CD4-positive, alpha-beta T cell treated with Interleukin-6 at 100 ng/mL for 8 hours (primary cell): ENCODE data around the gene USP33.
A peak's percentile ranks its signal among the peaks of the same experiment; 100 is the strongest.
"Not testable (repeated sequence)": the region's sequence is repeated elsewhere in the genome, so short reads cannot be mapped to it uniquely, and the experiment has no call there.

ENCODE experiments used
- DNase-seq: peaks from one replicate; pipeline ENCODE4 v3.0.0-alpha.2; 2020; ENCODE audit warnings: mixed read lengths, low spot score

The USP33 gene

DNA sequence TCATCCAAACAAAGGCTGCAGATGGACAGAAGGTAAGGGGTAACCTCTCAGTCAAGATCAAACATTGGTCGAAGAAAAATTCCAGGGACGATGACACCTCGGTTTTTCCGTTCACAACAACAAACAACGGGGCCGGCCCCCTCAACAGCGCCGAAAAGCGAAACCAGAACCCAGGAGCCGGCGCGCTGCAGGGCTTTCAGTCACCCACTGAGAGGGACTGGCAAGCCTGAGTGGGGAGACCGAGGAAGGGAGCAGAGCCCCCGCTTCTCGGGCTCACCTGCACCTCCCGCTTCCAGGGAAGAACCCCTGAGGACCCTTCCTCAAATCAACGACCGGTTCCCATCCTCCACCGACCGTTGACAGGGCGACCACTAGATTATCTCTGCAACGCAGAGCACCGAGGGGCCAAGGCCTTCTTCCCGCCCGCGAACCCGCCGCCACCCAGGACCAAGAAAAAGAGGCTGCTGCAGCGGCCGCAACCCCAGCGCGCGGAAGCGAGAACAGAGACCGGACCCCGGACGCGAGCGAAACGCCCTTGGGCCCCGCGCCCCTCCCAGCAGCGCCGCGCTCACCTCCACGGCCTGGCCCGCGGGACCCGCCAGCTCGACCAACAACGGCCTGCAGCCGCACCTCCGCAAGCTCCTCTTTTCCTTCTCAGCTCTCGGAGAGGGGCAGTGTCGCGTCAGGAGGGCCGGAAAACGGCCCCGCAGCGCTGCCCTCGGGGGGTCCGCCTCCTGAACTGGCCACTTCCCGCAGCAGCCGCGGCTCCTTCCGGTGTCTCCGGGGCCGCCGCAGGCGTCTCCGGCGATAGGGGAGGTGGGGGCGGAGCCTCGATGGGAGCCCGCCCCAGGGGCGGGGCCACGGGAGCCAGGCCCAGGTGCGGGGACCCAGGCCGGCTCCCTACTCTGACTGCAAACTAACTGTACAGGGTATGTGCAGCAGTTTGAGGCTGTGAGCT is at the start of gene USP33:
USP33 (minus strand) TSS at position 782 of the 958 bp plus-strand sequence. CDS start 18,155 bp downstream, outside the sequence.
- DNase-seq, result peak; percentile 90

DNA sequence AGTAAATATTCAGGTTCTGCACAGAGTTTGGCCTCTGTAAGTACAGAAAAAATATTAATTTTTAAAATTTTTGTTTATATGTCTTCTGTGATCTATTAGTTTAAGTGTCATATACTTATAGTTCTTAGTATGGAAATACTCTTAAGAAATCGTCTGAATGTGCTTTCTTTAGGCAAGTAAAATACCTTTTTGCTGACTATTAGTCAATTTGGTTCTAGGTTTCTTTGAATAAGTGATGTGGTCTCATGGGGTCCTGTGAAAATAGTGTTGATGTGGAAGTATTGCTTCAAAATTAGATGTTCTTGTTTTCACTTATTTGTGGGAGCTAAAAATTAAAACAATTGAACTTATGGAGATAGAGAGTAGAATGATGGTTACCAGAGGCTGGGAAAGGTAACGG is 43.7 kb upstream of the USP33 start:
- no peak for DNase-seq

DNA sequence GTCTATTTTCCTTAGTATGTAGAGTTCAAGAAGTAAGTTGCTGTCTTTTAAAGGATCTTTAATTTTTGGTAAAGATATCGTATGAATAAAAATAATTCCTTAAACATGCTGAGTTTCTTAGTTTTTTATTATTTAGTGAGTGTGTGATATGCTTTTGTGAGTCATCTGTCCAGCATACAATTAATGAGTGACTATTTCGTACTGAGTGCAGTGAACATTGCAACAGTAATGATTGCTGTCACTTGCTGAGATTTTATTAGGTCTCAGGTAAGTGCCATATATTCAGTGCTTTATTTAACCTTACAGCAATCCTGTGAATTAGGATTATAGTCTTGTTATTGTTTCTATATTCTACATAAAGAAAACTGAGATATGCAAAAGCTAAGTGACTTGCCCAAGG is 42.4 kb upstream of the USP33 start:
- DNase-seq, result no peak

DNA sequence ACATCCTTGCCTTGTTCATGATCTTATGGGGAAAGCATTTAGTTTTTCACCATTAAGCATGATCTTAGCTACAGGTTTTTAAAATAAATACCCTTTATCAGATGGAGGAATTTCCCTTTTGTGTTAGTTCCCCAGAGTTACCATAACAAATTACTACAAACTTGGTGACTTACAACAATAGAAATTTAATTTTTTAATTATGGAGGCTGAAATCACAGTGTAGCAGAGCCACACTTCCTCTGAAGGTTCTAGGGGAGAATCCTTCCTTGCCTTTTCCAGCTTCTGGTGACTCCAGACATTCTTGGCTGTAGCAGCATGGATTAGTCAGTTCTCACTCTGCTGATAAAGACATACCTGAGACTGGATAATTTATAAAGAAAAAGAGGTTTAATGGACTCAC is 38.3 kb upstream of the USP33 start:
- DNase-seq, result no peak

DNA sequence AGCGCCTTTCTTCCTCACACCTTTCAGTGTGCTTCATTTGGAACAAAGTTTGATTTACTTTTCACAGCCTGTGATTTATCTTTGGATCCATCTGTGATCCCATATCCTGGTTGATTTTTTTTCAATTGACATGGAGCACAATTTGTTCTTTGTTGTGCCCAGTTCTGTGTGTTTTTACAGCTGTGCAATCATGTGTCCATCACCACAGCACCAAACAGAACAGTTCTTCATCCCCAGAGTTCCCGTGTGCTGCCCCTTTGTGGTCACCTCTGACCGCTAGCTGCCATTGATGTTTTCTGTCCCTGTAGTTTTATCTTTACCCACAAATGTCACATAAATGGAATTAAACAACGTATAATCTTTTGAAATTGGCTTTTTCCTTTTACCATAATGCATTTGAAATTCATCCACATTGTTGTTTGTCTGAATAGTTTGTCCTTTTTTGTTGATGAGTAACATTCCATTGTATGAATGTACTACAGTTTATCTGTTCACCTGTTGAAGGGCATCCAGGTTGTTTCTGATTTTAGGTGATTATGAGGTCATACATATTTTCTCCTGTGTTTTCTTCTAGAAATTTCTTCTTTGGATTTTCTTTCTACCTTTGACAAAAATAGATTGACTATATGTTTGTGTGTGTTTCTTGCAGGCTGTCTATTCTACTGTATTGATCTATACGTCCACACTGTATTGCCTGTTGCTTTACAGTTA is 37.2 kb upstream of the USP33 start:
- no peak for DNase-seq

DNA sequence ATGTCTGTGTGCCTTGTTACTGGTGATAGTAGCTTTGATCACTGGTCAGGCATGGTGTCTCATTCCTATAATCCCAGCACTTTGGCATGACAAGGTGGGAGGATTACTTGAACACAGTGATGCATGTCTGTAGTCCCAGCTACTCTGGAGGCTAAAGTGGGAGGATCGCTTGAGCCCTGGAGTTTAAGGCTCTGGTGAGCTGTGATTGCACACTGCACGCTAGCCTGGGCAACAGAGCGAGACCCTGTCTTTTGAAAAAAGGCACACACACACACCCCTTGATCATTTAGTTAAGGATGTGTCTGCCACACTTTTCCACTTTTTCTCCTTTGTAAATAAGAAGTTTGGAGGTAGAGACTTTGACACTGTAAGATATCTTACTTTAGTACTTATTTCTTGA is 34.9 kb upstream of the USP33 start:
- no peak for DNase-seq

DNA sequence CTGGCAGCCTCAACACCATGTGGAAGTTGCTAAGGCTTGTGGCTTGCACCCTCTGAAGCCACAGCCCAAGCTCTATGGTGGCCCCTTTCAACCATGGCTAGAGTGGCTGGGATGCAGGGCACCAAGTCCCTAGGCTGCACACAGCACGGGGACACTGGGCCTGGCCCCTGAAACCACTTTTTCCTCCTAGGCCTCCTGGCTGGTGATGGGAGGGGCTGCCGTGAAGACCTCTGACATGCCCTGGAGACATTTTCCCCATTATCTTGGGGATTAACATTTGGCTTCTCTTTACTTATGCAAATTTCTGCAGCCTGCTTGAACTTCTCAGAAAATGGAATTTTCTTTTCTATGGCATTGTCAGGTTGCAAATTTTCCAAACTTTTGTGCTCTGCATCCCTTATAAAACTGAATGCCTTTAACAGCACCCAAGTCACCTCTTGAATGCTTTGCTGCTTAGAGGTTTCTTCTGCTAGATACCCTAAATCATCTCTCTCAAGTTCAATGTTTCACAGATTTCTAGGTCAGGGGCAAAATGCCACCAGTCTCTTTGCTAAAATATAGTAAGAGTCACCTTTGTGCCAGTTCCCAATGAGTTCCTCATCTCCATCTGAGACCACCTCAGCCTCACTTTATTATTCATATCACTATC is 26.6 kb upstream of the USP33 start:
- DNase-seq, result not testable (repeated sequence)

DNA sequence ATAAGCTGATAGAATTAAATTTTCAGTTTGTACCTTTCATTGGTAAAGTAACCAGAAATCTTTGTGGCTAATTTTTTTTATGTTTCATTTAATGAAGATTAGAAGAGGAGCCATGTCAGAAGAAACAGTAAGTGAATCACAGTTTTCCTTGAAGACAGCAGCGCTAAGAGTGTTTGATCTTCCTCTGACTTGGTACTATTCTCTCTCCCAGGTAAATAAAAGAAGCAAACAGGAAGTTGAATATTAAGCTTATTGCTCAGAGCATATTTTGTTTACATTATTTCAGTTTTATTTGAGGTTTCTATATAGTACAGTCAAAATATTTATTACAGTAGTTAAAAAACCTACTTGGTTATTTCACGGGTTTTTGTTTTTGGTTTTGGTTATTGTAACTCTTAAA is 23.5 kb upstream of the USP33 start:
- no peak for DNase-seq

DNA sequence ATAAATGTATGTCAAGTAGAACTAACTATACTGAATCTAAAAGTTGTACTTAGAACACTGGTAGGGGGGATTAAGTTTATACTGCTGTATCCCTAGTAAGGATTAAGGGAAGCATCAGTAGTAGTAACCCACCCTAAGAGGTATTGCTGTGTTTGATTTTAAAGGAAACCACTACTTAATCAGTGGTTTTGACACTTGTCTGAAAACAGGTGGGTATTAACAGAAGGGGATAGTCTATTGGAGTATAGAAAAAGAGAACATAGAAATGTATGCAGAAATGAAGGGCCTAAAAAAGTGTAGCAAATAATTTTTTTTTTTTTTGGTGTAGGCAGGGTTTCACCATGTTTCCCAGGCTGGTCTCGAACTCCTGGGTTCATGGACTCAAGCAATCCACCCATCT is 22.0 kb upstream of the USP33 start:
- no peak for DNase-seq

DNA sequence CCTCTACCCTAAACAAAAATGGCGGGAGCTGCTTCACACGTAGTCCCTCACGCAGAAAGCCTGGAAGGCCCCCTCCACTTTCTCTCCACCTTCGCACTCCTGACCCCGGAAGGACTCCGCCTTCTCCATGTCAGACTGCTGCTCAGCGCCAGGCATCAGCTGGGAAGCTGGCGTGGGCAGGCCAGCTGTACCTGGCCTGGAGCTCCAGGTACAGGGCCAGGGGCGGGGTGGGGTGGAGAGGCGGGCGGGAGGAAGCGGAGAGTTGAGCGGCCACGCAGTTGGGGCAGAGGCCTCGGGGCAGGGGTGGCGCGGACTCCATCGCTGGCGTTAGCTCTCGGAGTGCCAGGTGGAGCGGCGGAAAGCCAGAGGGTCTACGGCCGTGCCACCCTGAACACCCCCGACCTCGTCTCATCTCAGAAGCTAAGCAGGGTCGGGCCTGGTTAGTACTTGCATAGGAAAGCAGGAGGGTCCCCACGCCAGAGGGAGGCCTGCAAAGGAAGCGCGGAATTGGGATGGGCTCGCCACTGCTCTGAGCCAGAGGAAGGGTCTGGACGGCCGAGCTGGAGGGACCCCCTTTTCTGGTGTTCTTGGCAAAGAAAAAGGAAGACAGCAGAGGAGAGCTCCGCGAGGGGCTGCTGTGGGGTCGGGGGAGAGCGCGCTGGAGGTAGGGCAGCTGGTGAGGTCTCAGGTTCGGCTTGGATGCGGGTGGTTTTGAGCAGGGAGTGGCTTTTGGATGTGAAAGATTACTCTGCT is 20.1 kb upstream of the USP33 start, which contains the start of gene MIGA1:
MIGA1 (plus strand) TSS at position 121 of the 753 bp plus-strand sequence. CDS start 3,604 bp downstream, outside the sequence.
- peak; percentile 91 for DNase-seq

DNA sequence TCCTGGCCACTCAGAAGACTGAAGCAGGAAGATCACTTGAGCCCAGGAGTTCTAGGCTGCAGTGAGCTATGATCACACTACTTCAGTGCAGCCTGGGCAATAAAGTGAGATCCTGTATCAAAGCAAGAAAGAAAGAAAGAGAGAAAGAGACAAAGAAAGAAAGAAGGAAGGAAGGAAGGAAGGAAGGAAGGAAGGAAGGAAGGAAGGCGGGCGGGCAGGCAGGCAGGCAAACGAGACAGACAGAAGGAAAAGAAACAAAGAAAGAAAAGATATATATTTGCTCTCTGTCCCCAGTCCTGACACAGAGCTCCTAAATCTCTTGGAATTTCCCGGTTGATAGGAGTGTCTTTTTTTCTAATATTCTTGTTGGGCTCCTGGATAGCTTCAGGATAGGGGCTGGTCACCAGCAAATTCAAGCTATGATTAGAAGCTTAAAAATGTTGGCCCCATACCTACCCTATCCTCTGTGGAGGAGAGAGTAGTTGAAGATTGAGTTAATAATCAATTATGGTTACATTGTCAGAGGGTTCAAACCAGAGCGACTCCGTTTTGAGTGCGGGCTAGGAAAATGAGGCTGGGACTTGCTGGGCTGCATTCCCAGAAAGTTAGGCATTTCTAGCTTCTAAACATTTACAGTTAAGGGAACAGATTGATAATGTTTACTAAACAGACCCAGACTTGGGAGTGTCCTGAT is 16.5 kb upstream of the USP33 start:
- no peak for DNase-seq

DNA sequence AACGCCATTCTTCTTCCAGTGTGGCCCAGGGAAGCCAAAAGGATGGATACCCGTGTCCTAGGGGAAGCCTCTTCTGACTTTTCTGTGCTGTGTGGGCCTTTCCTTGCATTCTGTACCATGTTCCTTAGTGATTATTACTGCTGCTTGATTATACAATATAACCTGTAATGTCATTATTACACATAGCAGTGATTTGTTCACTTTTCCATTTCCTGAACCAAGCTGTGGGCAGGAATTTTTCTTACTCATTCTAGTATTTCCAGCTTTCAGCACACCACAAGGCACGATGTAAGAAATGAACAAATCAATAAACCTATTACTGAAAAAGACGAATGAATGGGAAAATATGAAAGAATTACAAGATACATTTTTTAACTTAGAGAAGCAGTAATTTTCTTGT is 8.4 kb upstream of the USP33 start:
- DNase-seq, result no peak

DNA sequence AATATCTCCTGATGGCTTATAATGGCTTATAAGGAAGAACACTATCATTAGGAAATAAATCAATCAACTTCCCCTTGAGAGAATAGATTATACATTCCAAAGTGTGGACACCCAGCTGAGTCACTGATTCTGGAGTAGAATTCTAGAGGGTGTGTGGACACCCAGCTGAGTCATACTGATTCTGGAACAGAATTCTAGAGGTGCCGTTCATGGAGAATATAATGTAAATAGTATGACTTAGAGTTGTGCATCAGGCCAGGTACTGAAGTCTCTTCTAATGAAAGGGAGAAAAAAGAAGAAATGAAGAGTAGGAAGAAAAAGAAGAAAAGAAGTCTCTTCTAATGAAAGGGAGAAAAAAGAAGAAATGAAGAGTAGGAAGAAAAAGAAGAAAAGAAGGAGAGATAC is 2.4 kb upstream of the USP33 start:
- no peak for DNase-seq

DNA sequence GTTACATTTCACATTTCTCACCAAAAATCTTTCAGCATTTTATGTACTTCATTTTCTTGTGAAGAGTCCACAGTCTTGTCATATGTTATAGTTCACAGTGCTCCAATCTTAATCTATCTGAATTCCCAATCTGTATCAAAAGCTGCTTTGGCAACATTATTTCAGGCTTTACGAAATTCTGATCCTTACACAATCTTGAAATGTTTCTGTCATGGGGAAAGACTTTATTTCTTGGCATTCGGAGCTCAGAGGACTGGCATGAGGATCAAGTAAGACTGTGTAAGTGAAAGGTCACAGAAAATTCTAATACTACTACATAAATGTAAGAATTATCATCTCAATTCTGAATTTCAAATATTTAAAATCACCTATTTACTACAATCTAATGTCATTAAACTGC is 2.0 kb downstream of the USP33 start:
- DNase-seq, result no peak

DNA sequence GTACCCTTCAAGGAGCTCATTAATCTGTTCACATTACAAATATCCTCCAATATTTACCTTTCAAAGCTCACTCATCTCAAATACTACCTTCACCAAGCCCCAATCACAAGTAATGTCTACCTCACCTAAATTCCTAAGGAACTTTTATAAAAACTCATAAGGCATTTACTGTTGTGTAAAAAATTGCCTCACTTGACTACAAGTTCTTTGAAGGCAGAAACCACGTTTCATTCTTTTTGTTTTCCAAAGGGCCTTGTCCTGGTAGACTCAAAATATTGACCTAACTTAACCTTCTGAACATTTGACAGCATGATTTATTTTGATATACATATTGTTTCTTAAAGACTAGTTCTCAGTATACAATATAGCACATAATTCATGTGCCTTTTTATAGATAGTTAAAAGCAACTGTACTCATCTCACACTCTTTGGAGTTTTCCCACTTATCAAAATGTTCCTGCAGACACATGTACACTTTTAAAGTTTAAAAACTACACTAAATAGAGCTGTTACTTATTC is 2.5 kb downstream of the USP33 start:
- DNase-seq, result no peak

DNA sequence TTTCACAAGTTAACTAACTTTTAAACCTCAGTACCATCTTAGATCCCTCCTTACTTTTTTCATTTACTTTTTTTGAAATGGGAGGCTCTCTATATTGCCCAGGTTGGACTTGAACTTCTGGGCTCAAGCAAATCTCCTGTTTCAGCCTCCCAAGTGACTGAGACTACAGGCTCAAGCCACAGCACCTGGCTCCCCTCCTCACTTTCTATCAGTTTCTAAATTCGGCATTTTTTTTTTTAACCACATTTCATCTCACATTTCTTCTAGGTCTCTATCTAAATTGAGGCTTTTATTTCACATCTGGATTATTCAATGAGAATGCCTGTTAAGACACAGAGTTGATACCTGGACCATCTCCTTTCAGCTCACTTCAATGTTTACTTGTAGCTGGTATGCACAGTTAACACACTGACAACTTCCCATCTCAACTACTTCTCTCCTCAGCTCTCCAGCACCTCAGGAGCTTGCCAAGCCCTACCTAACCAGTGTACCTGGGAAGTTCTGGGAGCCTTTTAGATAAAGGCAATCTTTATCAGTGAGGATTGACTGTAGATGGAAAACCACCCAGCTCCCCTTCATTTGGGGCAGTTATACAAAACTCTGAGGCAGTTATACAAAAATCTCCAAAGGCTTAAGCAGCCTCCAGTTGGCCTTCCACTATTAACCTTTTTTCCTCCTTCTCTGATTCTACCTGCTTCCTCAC is 3.4 kb downstream of the USP33 start:
- DNase-seq, result no peak

DNA sequence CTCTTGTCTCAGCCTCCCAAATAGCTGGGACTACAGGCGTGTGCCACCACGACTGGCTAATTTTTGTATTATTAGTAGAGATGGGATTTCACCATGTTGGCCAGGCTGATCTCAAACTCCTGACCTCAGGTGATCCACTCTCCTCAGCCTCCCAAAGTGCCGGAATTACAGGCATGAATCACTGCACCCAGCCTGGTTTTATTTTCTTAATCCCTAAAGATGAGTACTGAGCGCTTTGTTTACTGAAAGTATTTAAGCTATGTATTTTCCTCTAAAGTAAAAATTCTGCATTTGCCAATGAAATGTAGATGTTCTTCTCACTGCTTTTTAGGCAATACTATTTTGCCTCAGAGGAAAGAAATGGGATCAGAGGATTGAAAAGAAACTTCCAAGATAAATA is 10.2 kb downstream of the USP33 start:
- not testable (repeated sequence) for DNase-seq

DNA sequence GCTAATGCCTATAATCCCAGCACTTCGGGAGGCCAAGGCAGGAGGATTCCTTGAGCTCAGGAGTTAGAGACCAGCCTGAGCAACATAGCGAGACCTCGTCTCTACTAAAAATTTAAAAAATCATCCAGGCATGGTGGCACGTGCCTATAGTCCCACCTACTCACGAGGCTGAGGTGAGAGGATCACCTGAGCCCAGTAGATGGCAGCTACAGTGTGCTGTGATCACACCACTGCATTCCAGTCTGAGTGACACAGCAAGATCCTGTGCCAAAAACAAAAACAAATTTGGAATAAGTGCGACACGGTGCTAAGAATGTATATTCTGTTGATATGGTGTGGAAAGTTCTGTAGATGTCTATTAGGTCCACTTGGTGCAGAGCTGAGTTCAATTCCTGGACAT is 15.1 kb downstream of the USP33 start:
- DNase-seq, result no peak

DNA sequence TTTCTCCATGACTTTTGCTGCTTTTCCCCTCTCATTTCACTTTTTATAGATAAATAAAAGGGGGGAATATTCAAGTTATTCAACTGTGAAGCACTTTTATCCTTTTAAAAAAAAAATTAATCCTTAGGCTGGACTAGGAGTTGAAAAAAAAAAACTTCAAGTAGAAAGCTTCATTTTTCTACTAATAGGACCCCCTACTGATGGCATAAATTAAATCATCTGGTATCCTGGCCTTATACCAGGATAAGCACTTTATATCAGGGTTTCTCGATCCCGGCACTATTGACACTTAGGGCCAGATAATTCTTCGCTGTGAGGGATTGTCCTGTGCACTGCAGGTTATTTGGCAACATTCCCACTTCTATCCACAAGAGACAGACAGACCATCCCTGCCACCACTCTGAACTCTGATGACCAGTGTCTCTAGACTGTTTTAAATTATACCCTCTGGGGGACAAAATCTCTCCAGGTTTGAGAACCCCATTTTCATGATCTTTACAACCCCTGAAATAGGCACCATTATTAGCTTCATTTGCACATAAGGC is 17.6 kb downstream of the USP33 start:
- DNase-seq, result no peak

DNA sequence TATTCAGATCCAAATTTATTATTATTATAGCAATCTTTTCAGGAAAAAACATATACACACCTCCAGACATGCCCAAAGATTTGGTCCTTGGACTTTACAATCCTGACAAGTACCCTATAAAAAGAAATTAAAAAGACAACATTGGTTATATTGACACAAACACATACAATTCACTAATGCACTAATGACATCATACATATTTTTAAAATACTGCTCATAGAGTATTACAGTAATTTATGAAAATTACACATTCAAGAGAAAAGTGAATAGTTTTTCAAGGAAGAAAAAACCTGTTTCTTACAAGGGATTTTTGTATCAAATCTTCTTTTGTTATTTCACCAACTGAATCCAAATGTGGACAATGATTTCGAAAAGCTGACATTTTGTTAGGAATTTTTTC is 18.3 kb downstream of the USP33 start:
- no peak for DNase-seq
